Central memory CD8-positive, alpha-beta T cell (primary cell): ENCODE data around the gene EEF1B2.
"Not testable (repeated sequence)": the region's sequence is repeated elsewhere in the genome, so short reads cannot be mapped to it uniquely, and the experiment has no call there.

Experiments used
- ATAC-seq: fragments of 150-1000 bp; cut with Tn5 transposase; replicated peaks from 2 replicates; pipeline ENCODE4 v1.10.0; 2022; ENCODE audit warnings: mild to moderate bottlenecking, moderate FRiP score, moderate number of reproducible peaks; ENCODE audit not compliant: poor library complexity, severe bottlenecking; ENCODE audit errors: extremely low read depth
- DNase-seq, 2 donors: peaks; one replicate each; pipeline ENCODE4 v3.0.0; 2021; ENCODE audit warnings: low spot score in 2 of 2
- H3K27ac Mint-ChIP-seq: one replicate; pipeline ENCODE4 v1.8.0; 2022; ENCODE audit warnings: low read depth, mild to moderate bottlenecking, moderate library complexity, mixed read lengths
- H3K27me3 Mint-ChIP-seq: one replicate; pipeline ENCODE4 v1.8.0; 2022; ENCODE audit warnings: mixed read lengths
- H3K36me3 Mint-ChIP-seq: one replicate; pipeline ENCODE4 v1.8.0; 2022; ENCODE audit warnings: mild to moderate bottlenecking, moderate library complexity, mixed read lengths; ENCODE audit not compliant: insufficient read depth
- H3K4me1 Mint-ChIP-seq: one replicate; pipeline ENCODE4 v1.8.0; 2022; ENCODE audit warnings: mixed read lengths
- H3K4me3 Mint-ChIP-seq: one replicate; pipeline ENCODE4 v1.8.0; 2022; ENCODE audit warnings: mild to moderate bottlenecking, moderate library complexity, mixed read lengths
- H3K9me3 Mint-ChIP-seq: one replicate; pipeline ENCODE4 v1.8.0; 2022; ENCODE audit warnings: mixed read lengths

EEF1B2 gene

GRCh38 chr2:206150631-206151030 is 9.1 kb upstream of the EEF1B2 start:
- peaks cover 49% of the 10 kb centered on the region for H3K36me3 Mint-ChIP-seq
- no peaks in the 10 kb centered on the region for H3K9me3 Mint-ChIP-seq
- no peak overlapping the region for H3K4me3 Mint-ChIP-seq
- DNase-seq, result no peak
- peaks cover 16% of the 10 kb centered on the region for H3K4me1 Mint-ChIP-seq
- peak overlapping the region; percentile 75 for H3K27ac Mint-ChIP-seq
- H3K27me3 Mint-ChIP-seq, result no peaks in the 10 kb centered on the region
- no peak for ATAC-seq

GRCh38 chr2:206154197-206154596 is 5.5 kb upstream of the EEF1B2 start:
- Mint-ChIP-seq H3K9me3 (no peaks in the 10 kb centered on the region), H3K4me1 (peaks cover 32% of the 10 kb centered on the region), H3K36me3 (peaks cover 28% of the 10 kb centered on the region), H3K27me3 (no peaks in the 10 kb centered on the region), H3K27ac (no peak overlapping the region), H3K4me3 (no peak overlapping the region)
- DNase-seq (no peak), ATAC-seq (no peak)

GRCh38 chr2:206157014-206157413 is 2.7 kb upstream of the EEF1B2 start:
- H3K4me1 Mint-ChIP-seq, result peaks cover 41% of the 10 kb centered on the region
- peaks cover 37% of the 10 kb centered on the region for H3K36me3 Mint-ChIP-seq
- H3K27me3 Mint-ChIP-seq, ATAC-seq, DNase-seq, H3K9me3 Mint-ChIP-seq, H3K27ac Mint-ChIP-seq: not testable (repeated sequence)
- H3K4me3 Mint-ChIP-seq, result peak overlapping the region; percentile 99

- Mint-ChIP-seq H3K27me3 (no peaks in the 10 kb centered on the region), H3K4me1 (peaks cover 46% of the 10 kb centered on the region)
- no peak for DNase-seq
Measured at GRCh38 chr2:206158563-206159345, 941 bp upstream of the EEF1B2 start.

GRCh38 chr2:206160125-206160806 is 571 bp downstream of the EEF1B2 start:
- ATAC-seq (peak; percentile 9), DNase-seq (no peak)
- Mint-ChIP-seq H3K36me3 (peaks cover 48% of the 10 kb centered on the region), H3K27ac (peak overlapping the region; percentile 100), H3K27me3 (no peaks in the 10 kb centered on the region), H3K4me3 (peak overlapping the region; percentile 99), H3K4me1 (peaks cover 40% of the 10 kb centered on the region), H3K9me3 (no peaks in the 10 kb centered on the region)

More at GRCh38 chr2:206158563-206159345, 941 bp upstream of the EEF1B2 start:
- peak overlapping the region; percentile 99 for H3K4me3 Mint-ChIP-seq
- H3K36me3 Mint-ChIP-seq, result peaks cover 46% of the 10 kb centered on the region
- peak overlapping the region; percentile 100 for H3K27ac Mint-ChIP-seq
- ATAC-seq, result peak; percentile 7
- no peaks in the 10 kb centered on the region for H3K9me3 Mint-ChIP-seq

GRCh38 chr2:206160807-206161179 is 1.1 kb downstream of the EEF1B2 start:
- peak overlapping the region; percentile 100 for H3K27ac Mint-ChIP-seq
- no peaks in the 10 kb centered on the region for H3K9me3 Mint-ChIP-seq
- DNase-seq, result no peak
- H3K4me1 Mint-ChIP-seq, result peaks cover 40% of the 10 kb centered on the region
- H3K27me3 Mint-ChIP-seq, result no peaks in the 10 kb centered on the region
- ATAC-seq, result no peak
- peak overlapping the region; percentile 99 for H3K4me3 Mint-ChIP-seq
- H3K36me3 Mint-ChIP-seq, result peaks cover 48% of the 10 kb centered on the region

- not testable (repeated sequence) for H3K9me3 Mint-ChIP-seq, H3K27me3 Mint-ChIP-seq, DNase-seq, ATAC-seq, H3K4me3 Mint-ChIP-seq
- Mint-ChIP-seq H3K36me3 (peaks cover 48% of the 10 kb centered on the region), H3K4me1 (peaks cover 40% of the 10 kb centered on the region), H3K27ac (peak overlapping the region; percentile 41)
Measured at GRCh38 chr2:206162401-206162800, 2.7 kb downstream of the EEF1B2 start.

GRCh38 chr2:206163251-206163880 is 3.7 kb downstream of the EEF1B2 start:
- H3K36me3 Mint-ChIP-seq, result peaks cover 45% of the 10 kb centered on the region
- peaks cover 31% of the 10 kb centered on the region for H3K4me1 Mint-ChIP-seq
- DNase-seq (no peak), ATAC-seq (no peak)
- H3K9me3 Mint-ChIP-seq, result no peaks in the 10 kb centered on the region
- peak overlapping the region; percentile 41 for H3K27ac Mint-ChIP-seq
- H3K4me3 Mint-ChIP-seq, result no peak overlapping the region
- H3K27me3 Mint-ChIP-seq, result no peaks in the 10 kb centered on the region

GRCh38 chr2:206164261-206164862 is 4.7 kb downstream of the EEF1B2 start:
- no peak overlapping the region for H3K27ac Mint-ChIP-seq
- H3K27me3 Mint-ChIP-seq, result no peaks in the 10 kb centered on the region
- DNase-seq (no peak), ATAC-seq (no peak)
- peaks cover 38% of the 10 kb centered on the region for H3K36me3 Mint-ChIP-seq
- peaks cover 23% of the 10 kb centered on the region for H3K4me1 Mint-ChIP-seq
- H3K9me3 Mint-ChIP-seq, result no peaks in the 10 kb centered on the region
- no peak overlapping the region for H3K4me3 Mint-ChIP-seq

GRCh38 chr2:206168230-206168629 is 8.5 kb downstream of the EEF1B2 start:
- H3K9me3 Mint-ChIP-seq, DNase-seq, H3K4me3 Mint-ChIP-seq, H3K27ac Mint-ChIP-seq, ATAC-seq, H3K27me3 Mint-ChIP-seq, H3K4me1 Mint-ChIP-seq, H3K36me3 Mint-ChIP-seq: not testable (repeated sequence)

- not testable (repeated sequence) for H3K27ac Mint-ChIP-seq, H3K4me3 Mint-ChIP-seq, H3K9me3 Mint-ChIP-seq, DNase-seq, H3K27me3 Mint-ChIP-seq, H3K4me1 Mint-ChIP-seq, ATAC-seq, H3K36me3 Mint-ChIP-seq
Measured at GRCh38 chr2:206171624-206172397, 12.1 kb downstream of the EEF1B2 start.

- Mint-ChIP-seq H3K4me1 (no peaks in the 10 kb centered on the region), H3K36me3 (no peaks in the 10 kb centered on the region), H3K27ac (no peak overlapping the region), H3K9me3 (no peaks in the 10 kb centered on the region), H3K27me3 (peaks cover 10% of the 10 kb centered on the region), H3K4me3 (no peak overlapping the region)
- ATAC-seq, result no peak
- no peak for DNase-seq
Measured at GRCh38 chr2:206173147-206173546, 13.5 kb downstream of the EEF1B2 start.
